T-cell (primary cell): ENCODE data around the gene ARHGDIG. TPM values are rescaled to one million over a fixed set of nuclear protein-coding genes. Genes with fewer than 3 reads are reported as not detected.

Experiments used
- ATAC-seq, 4 experiments: fragments of 200-7000 bp in 3 of 4; fragments of 150-1000 bp in 1 of 4; cut with Tn5 transposase; replicated peaks in 1 of 4; 1 replicate in 3 of 4; 2 replicates in 1 of 4; pipeline ENCODE4 v1.10.0; 2021; ENCODE audit warnings: moderate library complexity in 3 of 4, mild to moderate bottlenecking in 2 of 4, moderate number of reproducible peaks in 1 of 4
- CTCF ChIA-PET, 2 donors: fragments of 300-600 bp; sonication (Branson Sonifier 250); formaldehyde crosslinking; loops; one replicate each; lab custom pipeline; 2022; ENCODE audit warnings: antibody characterized with exemption in 2 of 2; lab: Charles Lee
- POLR2A ChIA-PET, 2 donors: fragments of 300-600 bp; sonication (Branson Sonifier 250); formaldehyde crosslinking; loops; one replicate each; lab custom pipeline; 2022; ENCODE audit warnings: antibody characterized with exemption in 2 of 2; lab: Charles Lee
- DNase-seq, 35 experiments: peaks; one replicate each; pipeline versions ENCODE4 v3.0.0 to v3.0.0-alpha.2; 2013 to 2023
- H3K27ac ChIP-seq: one replicate; pipeline ENCODE4 v1.5.1; 2013; ENCODE audit warnings: low read length
- H3K27me3 ChIP-seq, 2 experiments: replicated peaks in 1 of 2; 1 replicate in 1 of 2; 2 replicates in 1 of 2; pipeline versions ENCODE4 v1.6.1 to v1.7.0; 2013; ENCODE audit warnings: low read length in 1 of 2, mixed read lengths in 1 of 2; ENCODE audit not compliant: control insufficient read depth in 2 of 2, insufficient read depth in 2 of 2; ENCODE audit errors: extremely low read depth in 1 of 2
- H3K36me3 ChIP-seq, 2 donors: 1 replicate in 1 of 2; 2 replicates in 1 of 2; pipeline versions ENCODE4 v1.6.1 to v1.7.0; 2013; ENCODE audit warnings: low read length in 1 of 2; ENCODE audit not compliant: control insufficient read depth in 2 of 2, insufficient read depth in 1 of 2; ENCODE audit errors: extremely low read depth in 1 of 2
- H3K4me1 ChIP-seq, 2 experiments: 1 replicate in 1 of 2; 2 replicates in 1 of 2; pipeline versions ENCODE4 v1.6.1 to v1.7.0; 2013; ENCODE audit warnings: low read length in 2 of 2, mixed read lengths in 1 of 2; ENCODE audit not compliant: insufficient read depth in 2 of 2, control insufficient read depth in 1 of 2; ENCODE audit errors: extremely low read depth in 1 of 2
- H3K4me3 ChIP-seq, 2 donors: 1 replicate in 1 of 2; 2 replicates in 1 of 2; pipeline versions ENCODE4 v1.5.1 to v1.7.0; 2013; ENCODE audit warnings: mild to moderate bottlenecking in 2 of 2, low read length in 1 of 2, moderate library complexity in 1 of 2; ENCODE audit not compliant: control insufficient read depth in 1 of 2; ENCODE audit errors: extremely low read depth in 1 of 2
- H3K9me3 ChIP-seq: 2 replicates; pipeline ENCODE4 v1.7.0; 2013
- H3K27ac Mint-ChIP-seq, 2 donors: one replicate each; pipeline ENCODE4 v1.8.0; 2020 to 2021; ENCODE audit warnings: mild to moderate bottlenecking in 2 of 2, mixed read lengths in 2 of 2
- H3K27me3 Mint-ChIP-seq, 2 donors: one replicate each; pipeline ENCODE4 v1.8.0; 2021 to 2022; ENCODE audit warnings: mixed read lengths in 2 of 2
- H3K36me3 Mint-ChIP-seq: one replicate; pipeline ENCODE4 v1.8.0; 2021; ENCODE audit warnings: mixed read lengths
- H3K4me1 Mint-ChIP-seq, 3 donors: one replicate each; pipeline ENCODE4 v1.8.0; 2020 to 2022; ENCODE audit warnings: mixed read lengths in 3 of 3, mild to moderate bottlenecking in 1 of 3
- H3K4me3 Mint-ChIP-seq, 3 donors: one replicate each; pipeline ENCODE4 v1.8.0; 2020 to 2022; ENCODE audit warnings: mild to moderate bottlenecking in 3 of 3, mixed read lengths in 3 of 3, moderate library complexity in 3 of 3
- H3K9me3 Mint-ChIP-seq, 3 donors: one replicate each; pipeline ENCODE4 v1.8.0; 2020 to 2022; ENCODE audit warnings: mixed read lengths in 3 of 3
- WGBS: methylation state at CpG from one replicate; pipeline ENCODE4 v1.1.5; 2013; ENCODE audit warnings: missing lambda C conversion rate; ENCODE audit not compliant: insufficient coverage; 5-methylcytosine and 5-hydroxymethylcytosine counted together
- total RNA-seq, 35 experiments: library from RNA in 6 of 35; stranded (reverse) in 6 of 35; fragments of 120-200 nt in 1 of 35; gene quantifications; one replicate each; pipeline versions ENCODE4 v1.2.1 to v1.2.4 and lab custom pipeline; 2013 to 2026

Gene ARHGDIG
- total RNA-seq, 5 donors from 2014 or later (not counting 1 experiment from before 2014, with no cell fraction given) = 0.40 to 1.6 (median 0.59) TPM; not detected in 2

DNA sequence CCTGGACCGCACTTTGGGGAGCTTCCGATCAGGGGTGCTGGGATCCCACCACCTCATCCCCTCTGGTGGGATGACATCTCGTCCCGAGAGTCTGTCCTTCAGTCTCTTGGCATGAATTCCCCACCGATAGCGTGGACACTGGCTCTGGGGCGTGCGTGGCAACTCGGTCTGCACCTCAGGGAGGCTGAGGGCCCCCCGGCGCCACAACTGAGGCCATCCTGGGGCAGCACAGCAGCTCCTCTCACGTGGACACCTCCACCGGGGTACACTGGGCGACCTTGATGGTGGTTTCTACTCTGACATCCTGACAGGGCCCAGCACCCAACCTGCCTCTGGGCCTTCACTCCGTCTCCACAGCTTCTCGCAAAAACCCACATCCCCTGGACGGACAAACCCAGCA is 11.1 kb downstream of the ARHGDIG start:
- H3K27ac Mint-ChIP-seq = no peak overlapping the region
- POLR2A ChIA-PET = no interaction called here
- WGBS = 94% methylated on average over 16 of the region's 17 CpGs
- H3K36me3 Mint-ChIP-seq = peaks cover 16% of the 10 kb centered on the region
- H3K4me3 Mint-ChIP-seq = no peak overlapping the region
- no peaks in the 10 kb centered on the region for H3K9me3 Mint-ChIP-seq
- Histone ChIP-seq H3K27me3 (no peaks in the 10 kb centered on the region), H3K4me1 (no peaks in the 10 kb centered on the region), H3K9me3 (no peaks in the 10 kb centered on the region), H3K4me3 (no peak overlapping the region), H3K27ac (no peak overlapping the region), H3K36me3 (peaks cover 33 to 73% of the 10 kb centered on the region in 2 donors)
- H3K27me3 Mint-ChIP-seq = no peaks in the 10 kb centered on the region
- no peaks in the 10 kb centered on the region for H3K4me1 Mint-ChIP-seq
- ATAC-seq = no peak
- DNase-seq = no peak
- CTCF ChIA-PET = interaction anchor here in 1 of 2 donors (0.5 kb wide), 1 partner anchor 96 kb away, joined by 3 read pairs; no protein-coding TSS in a partner anchor

DNA sequence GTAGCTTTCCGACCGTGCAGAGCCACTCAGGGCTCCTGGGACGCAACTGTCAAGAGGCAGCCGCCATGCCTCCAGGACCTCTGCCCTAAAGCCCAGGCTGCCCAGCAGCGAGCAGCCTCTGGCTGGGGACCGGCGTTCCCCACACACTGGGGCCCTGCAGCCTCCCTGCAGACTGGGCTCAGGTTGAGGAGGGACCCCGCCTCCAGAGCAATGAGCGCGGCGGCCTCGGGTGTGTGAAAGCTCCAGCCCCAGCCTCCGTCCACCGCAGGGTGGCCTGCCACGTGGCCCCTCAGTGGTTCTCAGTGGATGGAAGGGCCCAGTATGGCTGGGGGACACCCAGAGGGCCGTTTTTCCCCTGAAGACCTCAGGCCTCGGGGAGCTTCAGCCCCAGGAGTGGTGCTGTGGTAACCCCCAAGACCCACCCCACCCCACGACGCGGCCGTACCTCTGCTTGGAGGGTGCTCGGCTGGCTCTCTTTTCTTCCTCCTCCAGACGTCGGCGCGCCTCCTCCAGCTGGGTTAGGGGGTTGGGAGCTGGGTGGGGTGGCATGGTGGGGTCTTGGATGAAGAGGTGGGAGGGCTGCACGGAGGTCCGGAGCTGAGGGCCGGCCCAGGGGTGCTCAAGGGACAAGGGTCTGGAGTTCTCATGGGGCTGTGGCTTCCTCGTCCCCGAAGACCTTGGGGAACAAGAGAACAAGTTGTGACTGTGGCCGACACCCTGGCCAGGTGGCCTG is 12.8 kb downstream of the ARHGDIG start:
- ATAC-seq (no peak), DNase-seq (no peak)
- Mint-ChIP-seq H3K36me3 (peaks cover 7% of the 10 kb centered on the region), H3K4me1 (no peaks in the 10 kb centered on the region), H3K4me3 (no peak overlapping the region), H3K27ac (no peak overlapping the region), H3K27me3 (no peaks in the 10 kb centered on the region), H3K9me3 (no peaks in the 10 kb centered on the region)
- no peaks in the 10 kb centered on the region for H3K27me3 ChIP-seq
- H3K27ac ChIP-seq = no peak overlapping the region
- CTCF ChIA-PET = no interaction called here
- no peaks in the 10 kb centered on the region for H3K9me3 ChIP-seq
- no peak overlapping the region for H3K4me3 ChIP-seq
- H3K36me3 ChIP-seq = peaks cover 29 to 75% of the 10 kb centered on the region in 2 donors
- WGBS = 91% methylated on average over 10 of the region's 32 CpGs
- no peaks in the 10 kb centered on the region for H3K4me1 ChIP-seq
- POLR2A ChIA-PET = no interaction called here

DNA sequence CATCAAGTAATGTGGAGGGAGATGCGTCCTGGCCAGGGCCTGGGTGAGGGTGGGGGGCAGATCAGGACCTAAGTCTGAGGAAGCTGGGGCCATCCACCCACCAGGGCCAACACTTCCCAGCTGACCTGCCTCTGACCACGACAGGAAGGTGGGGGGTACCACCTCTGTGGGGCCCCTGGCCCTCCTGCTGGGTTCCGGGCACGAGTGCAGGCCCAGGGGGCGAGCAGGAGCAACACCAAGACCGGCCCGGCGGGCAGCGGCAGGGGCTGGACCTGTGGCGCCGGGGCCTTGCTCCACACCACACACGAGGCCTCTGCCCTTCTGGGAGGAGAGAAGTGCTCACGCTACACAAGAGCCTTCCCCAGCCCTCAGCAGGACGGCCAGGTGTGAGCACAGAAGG is 15.9 kb downstream of the ARHGDIG start:
- DNase-seq (no peak), ATAC-seq (no peak)
- ChIA-PET CTCF (interaction anchor here in 1 of 2 donors (0.7 kb wide), 1 partner anchor 18 kb away, joined by 3 read pairs; no protein-coding TSS in a partner anchor), POLR2A (no interaction called here)
- Histone ChIP-seq H3K36me3 (peaks cover 18 to 50% of the 10 kb centered on the region in 2 donors), H3K9me3 (no peaks in the 10 kb centered on the region), H3K27ac (no peak overlapping the region), H3K27me3 (no peaks in the 10 kb centered on the region), H3K4me1 (no peaks in the 10 kb centered on the region), H3K4me3 (no peak overlapping the region)
- H3K27ac Mint-ChIP-seq = no peak overlapping the region
- WGBS = 81% methylated on average over 4 of the region's 14 CpGs
- peaks cover 4% of the 10 kb centered on the region for H3K36me3 Mint-ChIP-seq
- H3K27me3 Mint-ChIP-seq = no peaks in the 10 kb centered on the region
- no peaks in the 10 kb centered on the region for H3K4me1 Mint-ChIP-seq
- H3K4me3 Mint-ChIP-seq = no peak overlapping the region
- H3K9me3 Mint-ChIP-seq = no peaks in the 10 kb centered on the region

DNA sequence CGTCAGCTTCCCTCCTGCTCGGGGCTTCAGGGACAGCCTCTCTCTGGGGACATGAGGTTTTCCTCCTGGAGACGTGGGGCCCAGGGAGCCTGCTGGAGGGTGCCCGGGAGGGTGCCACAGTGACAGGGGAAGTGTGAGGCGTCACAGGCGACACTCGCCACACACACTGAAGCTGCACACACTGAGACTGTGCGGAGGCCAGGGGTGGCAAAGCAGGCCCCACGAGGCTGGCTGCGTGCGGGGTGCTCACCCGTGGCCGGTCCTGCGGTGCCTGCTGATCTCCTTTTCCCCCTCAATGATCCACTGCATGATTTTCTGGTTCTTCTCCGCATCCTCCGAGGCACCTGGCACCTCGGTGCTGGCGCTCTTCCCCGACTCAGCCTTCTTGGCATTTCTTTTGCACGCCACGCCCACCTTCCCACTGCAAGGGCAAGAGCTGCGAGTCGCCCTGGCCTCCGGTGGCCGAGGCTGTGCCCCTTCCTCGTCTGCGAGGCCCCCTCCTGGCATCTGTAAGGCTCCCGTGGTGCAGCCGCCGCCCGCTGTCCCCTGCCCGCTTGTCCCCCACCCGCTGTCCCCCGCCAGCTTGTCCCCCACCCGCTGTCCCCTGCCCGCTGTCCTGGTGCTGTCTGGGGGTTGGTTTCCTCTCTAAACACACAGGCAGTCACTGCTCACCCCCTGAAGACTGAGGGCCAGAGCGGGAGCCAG is 16.6 kb downstream of the ARHGDIG start:
- H3K4me3 Mint-ChIP-seq = no peak overlapping the region
- H3K9me3 ChIP-seq = no peaks in the 10 kb centered on the region
- POLR2A ChIA-PET = no interaction called here
- H3K27me3 ChIP-seq = no peaks in the 10 kb centered on the region
- H3K4me1 Mint-ChIP-seq = no peaks in the 10 kb centered on the region
- peaks cover 18 to 50% of the 10 kb centered on the region in 2 donors for H3K36me3 ChIP-seq
- H3K27ac Mint-ChIP-seq = no peak overlapping the region
- no peaks in the 10 kb centered on the region for H3K4me1 ChIP-seq
- WGBS = 95% methylated on average over 32 of the region's 37 CpGs
- H3K36me3 Mint-ChIP-seq = peaks cover 4% of the 10 kb centered on the region
- no peak for DNase-seq
- H3K9me3 Mint-ChIP-seq = no peaks in the 10 kb centered on the region
- no peak overlapping the region for H3K27ac ChIP-seq
- CTCF ChIA-PET = no interaction called here
- ATAC-seq = no peak
- no peaks in the 10 kb centered on the region for H3K27me3 Mint-ChIP-seq
- no peak overlapping the region for H3K4me3 ChIP-seq

DNA sequence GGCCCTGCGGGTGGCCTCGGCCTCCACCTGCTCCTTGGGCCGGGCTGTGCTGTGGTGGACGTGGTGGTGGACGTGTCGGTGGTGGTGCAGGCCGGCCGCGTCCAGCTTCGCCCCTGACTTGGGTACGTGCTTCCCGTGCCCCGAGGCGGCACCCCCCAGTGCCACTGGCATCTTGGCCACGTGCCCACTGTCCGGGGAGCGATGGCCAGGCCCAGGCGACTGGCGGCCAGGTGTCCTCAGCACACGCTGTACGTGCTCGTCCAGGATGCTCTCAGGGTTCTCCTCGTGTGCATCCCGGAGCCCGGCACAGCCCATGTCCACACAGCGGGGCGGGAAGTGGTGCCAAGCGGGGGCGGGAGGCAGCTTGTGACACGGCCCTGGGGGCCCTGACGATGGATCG is 17.4 kb downstream of the ARHGDIG start:
- no peaks in the 10 kb centered on the region for H3K9me3 ChIP-seq
- peaks cover 16 to 49% of the 10 kb centered on the region in 2 donors for H3K36me3 ChIP-seq
- H3K4me3 ChIP-seq = no peak overlapping the region
- DNase-seq = no peak
- no peaks in the 10 kb centered on the region for H3K27me3 Mint-ChIP-seq
- H3K4me3 Mint-ChIP-seq = no peak overlapping the region
- H3K9me3 Mint-ChIP-seq = no peaks in the 10 kb centered on the region
- H3K27ac Mint-ChIP-seq = no peak overlapping the region
- CTCF ChIA-PET = no interaction called here
- no peaks in the 10 kb centered on the region for H3K4me1 Mint-ChIP-seq
- H3K4me1 ChIP-seq = no peaks in the 10 kb centered on the region
- POLR2A ChIA-PET = interaction anchor here in 1 of 2 donors (0.6 kb wide), 1 partner anchor 62 kb away, joined by 3 read pairs; no protein-coding TSS in a partner anchor
- H3K27me3 ChIP-seq = no peaks in the 10 kb centered on the region
- WGBS = 97% methylated on average over 30 of the region's 32 CpGs
- no peaks in the 10 kb centered on the region for H3K36me3 Mint-ChIP-seq
- no peak for ATAC-seq
- no peak overlapping the region for H3K27ac ChIP-seq

DNA sequence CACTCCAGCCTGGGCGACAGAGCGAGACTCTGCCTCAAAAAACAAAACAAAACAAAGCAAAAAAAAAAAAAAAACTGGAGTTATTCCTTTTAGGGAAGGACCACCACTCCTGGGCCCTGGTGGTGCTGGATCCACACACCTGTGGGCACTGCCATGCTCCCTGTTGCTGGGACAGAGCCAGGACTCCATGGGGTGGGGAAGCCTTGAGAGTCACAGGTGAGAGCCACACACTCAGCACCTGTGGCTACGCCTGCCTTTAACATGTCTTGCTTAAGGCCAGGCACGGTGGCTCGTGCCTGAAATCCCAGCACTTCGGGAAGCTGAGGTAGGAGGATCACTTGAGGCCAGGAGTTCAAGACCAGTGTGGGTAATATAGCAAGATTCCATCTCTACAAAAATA is 20.8 kb downstream of the ARHGDIG start:
- Mint-ChIP-seq H3K36me3 (peaks cover 5% of the 10 kb centered on the region), H3K9me3 (no peaks in the 10 kb centered on the region), H3K27me3 (no peaks in the 10 kb centered on the region), H3K4me3 (no peak overlapping the region), H3K4me1 (peaks cover 1 to 5% (median 3%) of the 10 kb centered on the region in 3 donors), H3K27ac (no peak overlapping the region)
- no CpG with 5 or more reads among the region's 6 CpGs for WGBS
- Histone ChIP-seq H3K4me1 (peaks cover 0 to 3% of the 10 kb centered on the region in 2 experiments), H3K4me3 (no peak overlapping the region), H3K9me3 (no peaks in the 10 kb centered on the region), H3K36me3 (peaks cover 13 to 53% of the 10 kb centered on the region in 2 donors), H3K27me3 (no peaks in the 10 kb centered on the region), H3K27ac (no peak overlapping the region)
- ChIA-PET POLR2A (no interaction called here), CTCF (no interaction called here)
- DNase-seq = no peak
- ATAC-seq = no peak
